HG03060 (cell line): Measurements from ENCODE around the gene ECHDC3.

ENCODE experiments used
- ATAC-seq: cut with Tn5 transposase; IDR thresholded peaks from one replicate; pipeline ENCODE4 v1.9.1; 2021; ENCODE audit warnings: low read depth, moderate number of reproducible peaks; ENCODE audit not compliant: unreplicated experiment

The ECHDC3 gene

GRCh38 chr10:11775412-11775811 is 33.2 kb downstream of the ECHDC3 start:
- ATAC-seq: no peak

- ATAC-seq: no peak
These were observed 33.9 kb downstream of the ECHDC3 start for GRCh38 chr10:11776080-11776479.

- ATAC-seq: no peak
These were observed 38.9 kb downstream of the ECHDC3 start for GRCh38 chr10:11781114-11781513.

- ATAC-seq: no peak
These were observed 40.8 kb downstream of the ECHDC3 start for GRCh38 chr10:11782793-11783557.

- no peak for ATAC-seq
These were observed 41.3 kb downstream of the ECHDC3 start for GRCh38 chr10:11783558-11783865.

- ATAC-seq: no peak
These were observed 45.2 kb downstream of the ECHDC3 start for GRCh38 chr10:11787374-11787773.

- ATAC-seq: no peak
These were observed 45.7 kb downstream of the ECHDC3 start for GRCh38 chr10:11787846-11788245.

GRCh38 chr10:11789306-11789705 is 47.1 kb downstream of the ECHDC3 start:
- ATAC-seq: no peak

- no peak for ATAC-seq
These were observed 47.8 kb downstream of the ECHDC3 start for GRCh38 chr10:11789956-11790355.

GRCh38 chr10:11793762-11794479 is 51.7 kb downstream of the ECHDC3 start:
- ATAC-seq: no peak

- ATAC-seq: no peak
These were observed 52.4 kb downstream of the ECHDC3 start for GRCh38 chr10:11794566-11794965.

- no peak for ATAC-seq
These were observed 53.1 kb downstream of the ECHDC3 start for GRCh38 chr10:11795101-11795920.

GRCh38 chr10:11796474-11796873 is 54.3 kb downstream of the ECHDC3 start:
- ATAC-seq: no peak

GRCh38 chr10:11797281-11797680 is 55.1 kb downstream of the ECHDC3 start:
- ATAC-seq: no peak

- no peak for ATAC-seq
These were observed 55.9 kb downstream of the ECHDC3 start for GRCh38 chr10:11797847-11798633.

GRCh38 chr10:11798845-11799735 is 56.9 kb downstream of the ECHDC3 start:
- ATAC-seq: no peak

- ATAC-seq: no peak
These were observed 57.5 kb downstream of the ECHDC3 start for GRCh38 chr10:11799736-11800080.

GRCh38 chr10:11804336-11804735 is 62.2 kb downstream of the ECHDC3 start:
- ATAC-seq: no peak

GRCh38 chr10:11805792-11806191 is 63.6 kb downstream of the ECHDC3 start:
- no peak for ATAC-seq

- ATAC-seq: no peak
These were observed 64.5 kb downstream of the ECHDC3 start for GRCh38 chr10:11806706-11807105.
